Panc1 (cell line): ENCODE results near the gene DNAH12.

Experiments used
- CTCF ChIP-seq: fragments of 450-650 bp; IDR thresholded peaks from 2 replicates; pipeline ENCODE4 v1.5.1; 2017; ENCODE audit warnings: mild to moderate bottlenecking
- TCF7L2 ChIP-seq: IDR thresholded peaks from 2 replicates; pipeline ENCODE4 v1.6.1; 2011; ENCODE audit warnings: mild to moderate bottlenecking, low read depth, low read length, inconsistent platforms
- TF ChIP-seq, protein P1 (sequence below), 2 experiments: IDR thresholded peaks; 2 replicates each; pipeline ENCODE4 v1.6.1; 2011 to 2012; ENCODE audit warnings: low read depth in 2 of 2, control low read depth in 1 of 2, low read length in 1 of 2, mild to moderate bottlenecking in 1 of 2, moderate library complexity in 1 of 2; ENCODE audit not compliant: insufficient read depth in 1 of 2

DNA sequence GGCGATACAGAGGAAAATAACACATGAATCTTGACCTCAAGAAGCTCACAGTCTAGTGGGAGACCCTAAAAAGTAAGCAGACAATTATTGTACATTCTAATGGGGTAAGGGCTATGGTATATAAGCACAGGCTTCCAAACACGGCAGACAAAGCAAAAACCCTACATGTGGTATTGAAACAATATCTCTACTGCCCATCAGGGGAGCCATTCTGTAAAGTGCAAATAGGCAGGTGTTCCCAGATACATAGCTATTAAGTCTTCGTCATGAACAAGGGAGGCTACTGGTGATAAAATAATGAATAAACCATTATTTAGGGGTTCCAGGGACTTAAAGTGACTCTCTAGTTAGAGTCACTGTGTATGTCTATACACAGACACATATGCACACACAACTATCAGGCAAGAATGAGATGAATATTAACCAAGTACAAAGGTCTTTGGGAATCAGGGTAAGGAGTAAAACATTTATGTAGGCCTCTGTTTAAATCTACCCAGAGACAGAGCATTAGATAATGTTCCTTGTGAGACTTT is 213.0 kb downstream of the DNAH12 start:
- no peak; the same call in 1 of the 2 replicates for TF ChIP-seq CTCF
- TF ChIP-seq, protein P1, sequence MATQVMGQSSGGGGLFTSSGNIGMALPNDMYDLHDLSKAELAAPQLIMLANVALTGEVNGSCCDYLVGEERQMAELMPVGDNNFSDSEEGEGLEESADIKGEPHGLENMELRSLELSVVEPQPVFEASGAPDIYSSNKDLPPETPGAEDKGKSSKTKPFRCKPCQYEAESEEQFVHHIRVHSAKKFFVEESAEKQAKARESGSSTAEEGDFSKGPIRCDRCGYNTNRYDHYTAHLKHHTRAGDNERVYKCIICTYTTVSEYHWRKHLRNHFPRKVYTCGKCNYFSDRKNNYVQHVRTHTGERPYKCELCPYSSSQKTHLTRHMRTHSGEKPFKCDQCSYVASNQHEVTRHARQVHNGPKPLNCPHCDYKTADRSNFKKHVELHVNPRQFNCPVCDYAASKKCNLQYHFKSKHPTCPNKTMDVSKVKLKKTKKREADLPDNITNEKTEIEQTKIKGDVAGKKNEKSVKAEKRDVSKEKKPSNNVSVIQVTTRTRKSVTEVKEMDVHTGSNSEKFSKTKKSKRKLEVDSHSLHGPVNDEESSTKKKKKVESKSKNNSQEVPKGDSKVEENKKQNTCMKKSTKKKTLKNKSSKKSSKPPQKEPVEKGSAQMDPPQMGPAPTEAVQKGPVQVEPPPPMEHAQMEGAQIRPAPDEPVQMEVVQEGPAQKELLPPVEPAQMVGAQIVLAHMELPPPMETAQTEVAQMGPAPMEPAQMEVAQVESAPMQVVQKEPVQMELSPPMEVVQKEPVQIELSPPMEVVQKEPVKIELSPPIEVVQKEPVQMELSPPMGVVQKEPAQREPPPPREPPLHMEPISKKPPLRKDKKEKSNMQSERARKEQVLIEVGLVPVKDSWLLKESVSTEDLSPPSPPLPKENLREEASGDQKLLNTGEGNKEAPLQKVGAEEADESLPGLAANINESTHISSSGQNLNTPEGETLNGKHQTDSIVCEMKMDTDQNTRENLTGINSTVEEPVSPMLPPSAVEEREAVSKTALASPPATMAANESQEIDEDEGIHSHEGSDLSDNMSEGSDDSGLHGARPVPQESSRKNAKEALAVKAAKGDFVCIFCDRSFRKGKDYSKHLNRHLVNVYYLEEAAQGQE (IDR thresholded peaks at IDR 0.05; ENCODE audit: insufficient read depth in 1 of 2, low read depth in 2 of 2, low read length in 1 of 2), result no peak
- no peak for TF ChIP-seq TCF7L2
